Hippocampal formation (tissue), 2 donors: ENCODE results near the gene RARRES2.
A peak's percentile ranks its signal among the peaks of the same experiment; 100 is the strongest.
"Not testable (repeated sequence)": the region's sequence is repeated elsewhere in the genome, so short reads cannot be mapped to it uniquely, and the experiment has no call there.

Experiments
- DNase-seq, 2 donors: peaks; one replicate each; lab custom pipeline; 2025; lab: John Stamatoyannopoulos, UW

The RARRES2 gene

DNA sequence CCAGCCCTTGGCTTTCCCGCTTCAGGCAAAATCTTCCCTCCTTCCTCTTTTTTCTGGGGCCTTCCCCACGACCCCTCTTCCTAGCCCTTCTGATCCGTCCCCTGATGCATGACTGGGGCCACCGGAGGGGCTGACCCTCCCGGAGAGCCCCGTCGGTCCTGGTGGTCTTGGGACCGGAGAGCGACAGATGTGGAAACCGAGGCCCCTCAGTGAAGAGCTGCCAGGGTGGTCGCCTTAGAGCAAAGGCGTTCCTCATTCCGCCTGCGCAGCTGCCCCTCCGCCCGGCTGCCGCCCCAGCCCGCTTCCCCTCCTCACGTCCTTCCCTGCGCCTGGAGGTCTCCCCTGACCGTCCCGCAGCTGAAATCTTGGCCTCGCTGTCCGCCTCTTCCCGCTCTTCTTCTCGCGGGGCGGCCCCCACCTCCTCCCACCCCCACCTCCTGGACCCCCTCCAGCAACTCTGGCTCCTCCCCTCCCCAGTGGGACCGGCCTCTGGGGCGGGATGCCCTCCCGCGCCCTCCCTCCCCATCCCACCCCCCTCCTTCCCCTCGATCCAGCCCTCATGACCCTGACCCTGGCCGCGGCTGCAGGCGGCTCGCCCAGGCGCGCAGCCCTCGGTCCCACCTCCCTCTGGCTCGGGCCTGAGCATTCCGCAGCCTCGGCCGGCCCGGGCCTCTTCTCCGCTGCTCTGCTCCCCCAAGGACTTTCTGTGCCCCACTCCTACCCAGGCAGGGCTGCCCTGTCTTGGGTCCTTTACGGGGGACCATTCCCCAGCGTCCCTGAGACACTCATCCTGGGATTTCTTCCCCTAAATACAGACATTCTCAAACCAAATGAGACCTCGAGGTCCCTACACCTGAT lies at the start of gene RARRES2:
Gene RARRES2 (minus strand): TSS at position 367 of the 858 bp plus-strand sequence. CDS start 1,020 bp downstream, outside the sequence.
- peak in 1 of 2 donors; percentile 26 for DNase-seq

DNA sequence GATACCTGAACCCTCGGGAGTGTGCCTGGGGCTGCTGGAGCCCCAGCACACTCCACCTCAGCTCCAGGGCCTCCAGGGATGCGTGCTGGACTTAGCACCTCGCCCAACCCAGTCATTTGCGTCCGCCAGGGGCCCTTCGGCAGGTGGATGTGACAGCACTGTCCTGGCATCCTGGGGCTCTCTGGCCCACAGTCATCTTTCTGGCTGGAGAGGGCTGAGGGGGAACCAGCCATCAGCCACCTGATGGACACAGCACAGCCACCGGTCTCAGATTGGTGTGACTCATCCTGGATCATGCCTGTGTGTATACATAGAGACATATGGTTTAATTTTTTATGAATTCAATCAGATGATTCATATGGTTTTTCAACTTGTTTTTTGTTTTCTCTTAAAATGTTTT lies 48.8 kb upstream of the RARRES2 start:
- no peak for DNase-seq

DNA sequence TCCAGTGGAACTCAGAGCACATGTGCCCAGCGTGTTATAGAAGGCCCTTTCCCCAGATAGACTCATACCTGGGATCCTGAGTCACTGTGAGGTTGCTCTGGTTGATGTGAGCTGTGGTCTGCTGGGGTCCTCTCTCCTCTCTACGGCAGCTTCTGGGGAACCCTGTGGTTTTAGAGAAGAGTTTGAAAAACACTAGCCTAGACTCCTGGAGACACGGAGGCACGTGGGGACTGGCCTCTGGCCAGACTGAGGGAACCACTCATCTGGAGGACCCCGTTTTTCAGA lies 48.0 kb upstream of the RARRES2 start:
- no peak for DNase-seq

DNA sequence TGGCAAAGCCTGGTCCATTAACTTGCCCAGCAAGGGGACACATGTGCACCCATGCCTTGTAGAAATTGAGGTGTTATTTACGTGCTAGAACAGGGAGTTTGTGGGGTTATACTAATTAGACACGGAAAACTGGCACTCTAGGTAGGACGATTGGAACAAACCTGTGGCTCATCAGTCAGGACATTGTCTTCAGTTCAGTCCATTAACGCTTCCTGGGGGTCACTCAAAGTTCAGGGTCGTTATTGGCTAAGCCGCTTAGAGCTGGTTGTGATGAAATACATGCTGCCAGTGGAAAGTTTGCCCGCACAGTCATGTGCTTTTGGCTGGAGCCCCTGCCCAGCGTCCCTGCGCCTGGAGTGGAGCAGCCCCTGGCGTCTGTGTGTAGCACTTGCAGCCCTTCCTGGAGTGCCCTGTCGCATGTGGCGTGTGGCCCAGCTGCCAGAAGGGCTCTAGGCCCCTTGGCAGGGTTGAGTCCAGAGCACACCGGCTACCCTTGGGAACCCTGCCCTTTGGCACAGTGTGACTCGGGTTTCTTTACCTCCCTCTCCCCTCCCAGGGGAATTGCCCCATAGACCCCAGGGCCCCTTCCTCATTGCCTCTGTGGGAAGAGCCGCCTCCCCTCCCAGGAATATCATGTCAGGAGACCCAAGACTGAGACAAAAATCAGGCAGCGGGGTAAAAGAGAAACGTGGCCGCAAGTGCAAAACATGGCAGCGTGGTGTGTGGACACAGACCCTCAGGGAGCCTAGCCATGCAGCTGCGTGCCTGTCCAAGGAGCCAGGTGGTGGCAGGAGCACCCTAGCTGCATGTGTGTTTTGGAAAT lies 47.5 kb upstream of the RARRES2 start:
- DNase-seq, result peak; percentile 78 to 79

DNA sequence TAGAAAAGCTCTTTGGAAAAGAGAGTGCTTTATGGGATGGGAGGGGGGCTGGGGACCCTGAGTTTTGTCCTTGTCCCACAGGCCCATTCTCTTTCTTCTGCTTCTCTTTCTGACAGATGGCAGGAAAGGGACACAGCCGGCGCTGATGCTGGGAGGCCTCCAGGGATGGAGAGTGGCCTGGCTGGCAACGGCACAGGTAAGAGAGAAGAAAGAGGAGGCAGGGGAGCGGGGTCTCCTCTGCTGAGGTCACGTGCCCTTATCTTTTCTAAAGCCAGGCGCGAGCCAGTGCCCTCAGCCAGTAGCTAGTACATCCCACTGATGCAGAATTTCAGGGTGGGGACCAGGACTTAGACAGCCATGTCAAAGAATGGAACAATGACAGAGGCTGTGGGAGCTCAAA lies 46.9 kb upstream of the RARRES2 start:
- no peak for DNase-seq

DNA sequence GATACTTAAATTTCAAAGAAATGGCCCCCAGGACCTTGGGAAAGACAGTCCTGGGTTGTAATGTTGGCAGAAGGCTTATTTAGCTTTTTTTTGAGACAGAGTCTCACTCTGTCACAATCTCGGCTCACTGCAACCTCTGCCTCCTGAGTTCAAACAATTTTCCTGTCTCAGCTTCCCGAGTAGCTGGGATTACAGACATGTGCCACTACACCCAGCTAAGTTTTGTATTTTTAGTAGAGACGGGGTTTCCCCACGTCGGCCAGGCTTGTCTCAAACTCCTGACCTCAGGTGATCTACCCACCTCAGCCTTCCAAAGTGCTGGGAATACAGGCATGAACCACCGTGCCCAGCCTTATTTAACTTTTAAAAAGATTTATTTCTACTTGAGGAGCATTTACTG lies 44.5 kb upstream of the RARRES2 start:
- not testable (repeated sequence) for DNase-seq

DNA sequence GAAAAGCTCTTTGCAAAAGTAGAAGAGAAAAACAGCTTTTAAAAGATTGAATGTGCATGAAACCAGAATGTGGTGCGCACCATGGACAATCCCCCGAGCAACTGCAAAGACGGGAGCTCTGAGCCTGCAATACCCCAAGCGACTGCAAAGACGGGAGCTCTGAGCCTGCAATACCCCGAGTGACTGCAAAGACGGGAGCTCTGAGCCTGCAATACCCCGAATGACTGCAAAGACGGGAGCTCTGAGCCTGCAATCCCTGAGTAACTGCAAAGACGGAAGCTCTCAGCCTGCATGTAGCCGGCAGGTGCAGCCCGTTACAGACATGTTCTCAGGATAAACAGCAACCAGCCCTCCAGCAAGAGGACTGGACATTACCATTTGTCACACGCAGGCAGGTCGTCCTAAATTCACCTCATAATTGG lies 43.9 kb upstream of the RARRES2 start:
- peak in 1 of 2 donors; percentile 17 for DNase-seq

DNA sequence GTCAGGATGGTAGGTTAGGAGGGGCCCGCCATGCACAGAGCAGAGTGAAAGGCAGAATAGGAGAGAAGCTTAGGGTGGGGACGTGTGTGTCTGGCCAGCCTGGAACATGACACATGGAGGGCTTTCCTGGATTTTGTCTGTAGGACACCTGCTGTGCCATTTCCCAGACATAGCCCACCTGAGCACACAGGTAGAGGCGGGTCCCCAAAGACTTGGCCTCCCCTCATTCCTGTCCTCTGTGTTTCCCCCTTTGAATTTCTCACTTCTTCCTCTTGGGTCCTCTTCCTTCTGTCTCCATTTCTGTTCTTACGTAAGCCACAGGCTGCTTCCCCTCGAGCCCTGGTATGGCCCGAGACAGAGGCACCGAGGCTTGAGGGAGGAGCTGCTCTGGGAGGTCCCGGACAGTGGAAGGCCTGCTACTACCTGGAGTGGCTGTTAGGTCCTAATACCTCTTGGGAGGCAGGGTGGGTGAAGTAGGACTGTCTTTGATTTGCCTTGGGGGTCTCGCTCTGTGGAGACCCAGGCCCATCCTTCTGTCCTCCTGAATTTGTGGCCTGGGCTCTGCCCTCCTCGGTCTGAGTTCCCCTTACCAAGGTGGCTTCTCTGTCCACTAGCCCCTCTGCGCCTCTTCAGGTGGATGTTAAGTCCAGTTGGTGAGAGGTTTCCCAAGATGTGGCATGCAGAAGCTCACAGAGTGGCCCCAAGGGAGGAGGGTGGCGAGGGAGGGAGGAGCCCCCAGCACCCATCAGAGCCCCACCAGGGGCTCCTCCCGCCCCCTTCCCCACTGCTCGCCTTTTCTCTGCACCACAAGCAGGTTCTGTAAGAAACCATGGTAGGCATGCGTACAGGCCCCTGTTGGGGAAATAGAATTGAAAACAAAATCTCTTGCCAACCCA lies 43.2 kb upstream of the RARRES2 start:
- peak in 1 of 2 donors; percentile 35 for DNase-seq

DNA sequence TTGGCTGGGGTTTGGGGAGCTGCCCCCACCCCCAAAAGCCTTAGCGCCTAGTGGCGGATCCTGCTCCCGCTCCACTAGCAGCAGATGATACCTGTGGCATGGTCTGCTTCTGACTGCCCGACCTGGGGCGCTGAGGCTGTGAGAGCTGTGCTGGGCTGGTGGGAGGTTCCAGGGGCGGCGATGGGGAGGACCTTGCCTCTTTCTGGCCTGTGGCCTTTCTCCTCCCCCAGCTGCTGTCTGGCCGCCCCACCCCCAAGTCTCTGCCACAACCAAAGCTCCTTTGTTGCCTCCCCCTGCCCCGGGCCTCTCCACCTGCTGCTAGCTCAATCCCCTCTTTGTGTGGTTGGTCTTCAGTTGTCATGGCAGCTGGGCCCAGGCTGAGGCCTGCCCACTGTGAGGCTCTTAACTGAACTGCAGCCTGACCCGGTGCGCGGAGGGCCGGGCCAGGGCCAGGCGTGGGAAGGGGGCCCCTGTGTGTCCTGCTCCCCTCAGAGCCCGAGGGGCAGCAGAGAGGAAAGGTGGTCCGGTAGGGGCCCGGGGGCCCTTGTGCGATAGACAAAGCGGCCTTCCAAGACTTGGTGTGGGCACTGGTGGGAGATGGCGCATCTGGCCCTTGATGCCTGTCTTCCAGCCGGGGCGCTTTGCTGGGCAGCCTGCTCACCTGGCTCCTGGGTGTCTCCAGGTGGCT lies 42.4 kb upstream of the RARRES2 start:
- DNase-seq, result peak; percentile 97 to 98

DNA sequence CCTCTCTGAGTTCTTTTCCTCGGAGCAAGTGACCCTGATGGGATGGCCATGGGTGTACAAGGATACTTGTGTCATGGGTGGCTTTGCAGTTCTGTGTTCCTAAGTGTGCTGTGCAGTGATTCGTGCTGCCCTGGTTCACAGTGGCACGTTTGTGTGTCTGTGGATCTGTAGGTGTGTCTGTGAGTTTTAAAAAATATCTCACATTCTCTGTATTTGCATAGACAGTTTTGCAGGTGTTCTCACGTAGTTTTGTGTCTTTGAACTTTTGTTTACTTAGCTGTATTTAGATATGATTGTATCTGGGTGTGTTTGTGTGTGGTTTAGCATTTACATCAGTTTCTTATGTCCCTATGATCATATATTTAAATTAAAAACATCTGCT lies 41.4 kb upstream of the RARRES2 start:
- DNase-seq, result no peak

DNA sequence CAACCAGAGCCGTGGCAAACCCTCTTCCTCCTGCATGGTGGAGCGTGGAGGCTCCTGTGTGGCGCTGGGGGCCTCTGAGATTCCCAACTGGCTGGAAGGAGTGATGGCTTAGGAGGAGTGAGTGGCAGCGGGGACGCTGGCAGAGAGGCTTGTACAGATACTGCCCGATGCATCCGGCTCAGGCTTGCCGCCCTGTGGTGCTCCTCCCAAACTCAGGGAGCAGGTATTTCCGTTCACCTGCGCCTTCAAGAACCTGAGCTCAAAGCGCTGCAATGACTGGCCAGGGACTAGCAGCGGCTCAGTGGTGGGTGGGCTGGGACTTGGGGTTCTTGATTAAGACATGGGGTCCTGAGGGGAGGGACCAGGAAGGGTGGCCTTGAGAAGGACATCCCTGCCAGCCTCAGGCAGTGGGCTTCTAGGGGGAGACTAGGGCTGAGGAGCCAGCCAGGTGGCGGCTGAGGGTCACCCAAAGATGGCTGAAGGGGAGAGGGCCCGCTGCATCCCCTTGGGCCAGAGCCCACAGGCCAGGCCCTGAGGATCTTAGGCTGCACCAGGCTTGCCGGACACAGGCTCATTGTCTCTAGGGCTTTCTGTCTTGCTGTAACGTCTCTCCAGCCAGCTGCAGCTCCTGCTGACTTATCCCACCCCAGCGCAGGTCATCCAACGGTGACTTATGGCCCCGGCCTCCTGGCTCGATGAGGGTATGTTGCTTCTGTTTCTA lies 40.9 kb upstream of the RARRES2 start:
- DNase-seq, result peak; percentile 50 to 52

DNA sequence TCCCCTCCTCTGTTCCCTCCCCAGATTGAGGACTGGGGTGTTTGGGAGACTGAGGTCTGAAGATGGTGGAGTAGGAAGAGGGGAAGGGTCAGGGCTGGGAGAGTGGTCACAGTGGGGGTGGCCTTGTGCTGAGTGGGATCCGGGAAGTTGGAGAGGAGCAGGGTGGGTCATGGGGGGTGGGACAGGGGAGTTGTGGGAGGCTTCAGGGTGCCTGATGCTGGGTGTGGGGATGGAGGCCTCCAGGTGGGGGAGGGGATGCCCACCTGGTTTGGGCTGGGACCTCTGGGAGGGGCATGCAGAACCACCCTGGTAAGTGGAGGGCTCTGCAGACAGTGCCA lies 40.3 kb upstream of the RARRES2 start:
- no peak for DNase-seq

DNA sequence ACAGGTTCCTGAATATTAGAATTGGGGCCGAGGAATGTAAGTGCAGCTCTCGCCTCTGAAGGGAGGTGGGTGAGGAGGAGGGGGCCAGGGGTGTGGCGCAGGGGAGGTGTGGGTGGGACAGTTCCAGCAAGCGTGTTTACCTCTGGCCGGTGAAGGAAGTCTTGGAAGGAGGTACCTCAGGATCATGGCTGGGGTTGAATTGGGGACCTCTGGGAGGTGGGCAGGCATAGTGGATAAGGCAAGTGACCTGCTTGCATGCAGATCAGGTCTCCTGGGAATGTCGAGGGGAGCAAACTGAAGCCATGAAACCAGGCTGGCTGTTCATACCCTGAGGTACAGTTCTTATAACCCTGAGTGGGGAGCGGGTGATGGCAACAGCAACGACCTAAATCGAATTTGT lies 39.7 kb upstream of the RARRES2 start:
- DNase-seq, result no peak

DNA sequence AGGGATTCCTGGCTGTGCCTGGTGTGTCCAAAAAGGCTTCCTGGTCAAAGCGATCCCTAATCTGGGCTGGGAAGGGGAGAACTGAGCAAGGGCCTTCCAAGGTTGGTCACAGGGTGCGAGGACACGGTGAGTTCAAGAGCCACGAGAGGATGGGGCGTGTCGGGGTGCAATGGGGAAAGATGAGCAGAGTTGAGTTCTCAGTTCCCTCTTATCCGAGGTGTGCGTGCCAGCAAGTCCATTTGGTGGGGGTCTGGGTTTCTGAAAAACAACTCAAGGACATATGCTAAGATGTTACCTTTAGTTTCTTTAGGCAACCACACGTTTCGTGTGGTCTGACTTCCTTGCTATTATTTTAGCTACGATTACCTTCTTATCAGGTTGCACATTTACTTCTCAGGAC lies 39.0 kb upstream of the RARRES2 start:
- no peak for DNase-seq

DNA sequence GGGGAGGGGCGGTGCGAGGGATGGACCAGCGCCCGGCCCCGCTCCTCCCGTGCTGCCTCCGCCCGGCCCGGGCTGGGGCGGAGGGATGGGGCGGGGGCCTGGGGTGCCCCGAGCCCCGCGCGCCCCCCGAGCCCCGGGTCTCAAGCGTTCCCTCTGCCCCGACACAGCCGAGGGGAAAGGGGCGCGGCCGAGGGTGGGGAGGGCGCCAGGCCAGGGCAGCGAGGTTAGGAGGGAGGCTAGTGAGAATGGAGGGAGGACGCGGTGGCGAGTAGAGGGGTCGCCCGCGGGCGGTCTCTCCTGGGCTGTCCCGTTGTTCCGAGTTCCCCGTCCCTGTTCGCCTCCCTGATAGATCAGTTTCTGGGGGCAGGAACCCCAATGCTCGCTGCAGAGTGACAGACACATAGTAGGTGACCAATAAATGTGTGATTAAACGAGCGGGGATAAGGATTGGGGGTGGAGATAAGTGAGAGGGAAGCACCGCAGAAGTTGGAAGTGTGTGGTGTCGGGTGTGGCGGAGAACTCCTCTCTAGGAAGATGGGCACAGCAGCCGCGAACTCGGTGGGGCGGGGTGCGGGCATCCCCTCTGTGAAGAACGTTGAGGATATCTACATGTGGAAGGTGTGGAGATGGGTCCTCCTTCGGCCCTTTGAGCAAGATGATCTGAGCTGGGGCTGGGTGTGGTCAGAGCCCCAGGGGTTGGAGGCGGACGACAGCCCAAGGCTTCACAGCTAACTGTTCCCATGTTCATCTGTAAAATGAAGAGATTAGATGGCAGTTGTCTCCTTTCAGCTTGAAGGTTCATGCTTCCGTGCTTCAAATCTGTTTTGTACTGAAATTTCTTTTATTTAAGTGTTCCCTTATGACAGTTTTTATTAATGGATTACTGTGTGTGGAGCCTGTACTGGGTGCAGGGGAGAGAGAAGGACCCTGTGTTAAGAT lies 38.3 kb upstream of the RARRES2 start:
- peak; percentile 13 to 15 for DNase-seq

DNA sequence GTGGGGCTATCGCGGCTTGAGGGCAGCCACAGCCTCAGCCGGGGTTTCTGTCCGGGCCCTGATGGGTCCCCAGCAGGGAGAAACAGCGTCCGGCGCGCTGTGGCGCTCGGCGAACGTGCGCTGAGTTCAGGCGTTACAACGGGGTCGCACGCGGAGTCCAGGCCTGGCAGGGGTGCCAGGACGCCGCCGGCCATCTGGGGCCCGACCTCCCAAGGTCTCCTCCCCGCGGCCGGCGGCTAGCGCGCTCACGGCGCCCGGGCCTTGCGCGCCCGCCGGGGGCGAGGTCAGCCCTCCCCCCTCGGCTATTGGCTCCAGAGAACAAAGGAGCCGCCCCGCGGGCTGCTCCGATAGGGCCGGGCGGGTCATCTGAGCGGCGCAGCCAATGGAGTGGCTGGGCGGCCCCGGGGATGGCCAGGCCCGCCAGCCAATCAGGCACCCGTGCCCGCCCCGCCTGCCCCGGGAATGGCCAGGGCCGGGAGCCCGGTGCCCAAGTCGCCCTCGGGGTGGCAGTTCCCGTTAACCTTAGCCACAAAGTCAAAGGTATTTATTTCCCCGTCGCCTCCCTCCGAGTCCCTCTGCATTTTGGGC lies 37.5 kb upstream of the RARRES2 start, which contains the start of gene ZNF775:
Gene ZNF775 (plus strand): TSS at position 478 of the 588 bp plus-strand sequence. CDS start 9,141 bp downstream, outside the sequence.
- DNase-seq, result peak; percentile 95 to 96

DNA sequence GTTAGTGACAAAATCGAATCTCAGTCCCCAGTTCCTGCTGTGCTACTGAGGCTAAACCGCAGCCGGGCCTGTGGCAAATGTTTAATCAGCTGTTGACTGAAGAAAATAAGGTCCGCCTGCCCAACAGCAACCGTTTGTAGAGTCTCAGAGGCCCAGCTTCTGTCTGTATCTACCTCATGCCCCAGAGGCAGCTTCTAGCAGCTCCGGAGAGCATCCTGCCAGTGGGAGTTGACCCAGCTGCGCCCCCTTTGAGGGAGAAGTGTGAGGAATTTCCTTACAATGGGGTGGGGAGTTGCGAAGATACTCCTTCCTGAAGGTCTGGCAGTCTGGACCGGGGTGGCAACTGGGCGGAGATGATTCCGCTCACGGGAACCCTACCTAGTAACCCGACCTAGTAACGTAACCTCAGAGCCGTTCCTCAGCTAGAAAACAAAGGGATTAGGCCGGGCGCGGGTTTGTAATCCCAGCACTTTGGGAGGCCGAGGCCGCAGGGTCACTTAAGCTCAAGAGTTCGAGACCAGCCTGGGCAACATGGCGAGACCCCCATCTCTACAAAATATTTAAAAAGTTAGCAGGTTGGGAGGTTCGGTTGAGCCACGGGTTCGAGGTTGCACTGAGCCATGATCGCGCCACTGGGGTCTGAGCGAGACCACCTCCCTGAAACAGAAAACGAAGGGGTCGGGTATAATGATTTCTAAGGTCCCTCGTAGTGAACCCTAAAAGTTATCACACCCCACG lies 36.9 kb upstream of the RARRES2 start:
- DNase-seq, result peak; percentile 18 to 44

DNA sequence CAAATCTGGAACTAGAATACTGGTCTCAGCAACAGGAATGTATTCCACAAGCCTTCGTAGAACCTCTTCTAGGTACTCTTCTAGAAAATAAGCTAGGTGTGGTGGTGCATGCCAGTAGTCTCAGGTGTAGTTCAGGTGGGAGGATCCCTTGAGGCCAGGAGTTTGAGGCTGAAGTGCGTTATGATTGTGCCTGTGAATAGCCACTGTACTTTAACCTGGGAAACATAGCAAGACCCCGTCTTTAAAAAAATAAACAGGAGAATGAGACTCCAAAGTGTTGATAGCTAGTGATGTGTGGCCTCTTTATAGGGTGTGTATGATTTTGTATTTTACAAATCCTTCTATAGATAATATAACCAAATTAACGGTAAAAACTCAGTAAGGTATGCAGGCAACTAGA lies 36.2 kb upstream of the RARRES2 start:
- no peak for DNase-seq

DNA sequence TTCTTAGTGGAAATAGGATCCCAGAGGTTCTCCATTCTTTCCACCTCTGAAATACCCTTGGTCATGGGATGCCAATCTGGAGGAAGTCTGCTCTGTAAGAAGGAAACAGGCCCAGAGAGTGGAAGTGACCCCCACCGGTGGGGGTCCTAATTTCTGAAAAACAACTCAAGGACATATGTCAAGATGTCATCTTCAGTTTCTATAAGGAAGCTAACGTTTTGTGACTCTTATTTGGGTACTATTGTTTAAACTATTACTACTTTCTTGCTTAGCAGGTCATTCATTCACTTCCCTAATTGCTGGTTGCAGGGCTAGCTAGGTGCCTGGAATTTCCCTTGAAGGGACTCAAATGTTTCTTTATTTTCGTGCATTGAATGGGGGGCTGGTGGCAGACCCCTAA lies 35.8 kb upstream of the RARRES2 start:
- no peak for DNase-seq
